Stromal cell of bone marrow (primary cell): ENCODE results near the gene WBP1.

Source experiments
- DNase-seq: peaks from one replicate; pipeline ENCODE4 v3.0.0-alpha.2; 2012; ENCODE audit warnings: low read depth

WBP1 gene

GRCh38 chr2:74502720-74503505, 44.7 kb downstream of the WBP1 start:
- DNase-seq, result peak; percentile 74

GRCh38 chr2:74503506-74504475, 45.6 kb downstream of the WBP1 start:
- no peak for DNase-seq

DNA sequence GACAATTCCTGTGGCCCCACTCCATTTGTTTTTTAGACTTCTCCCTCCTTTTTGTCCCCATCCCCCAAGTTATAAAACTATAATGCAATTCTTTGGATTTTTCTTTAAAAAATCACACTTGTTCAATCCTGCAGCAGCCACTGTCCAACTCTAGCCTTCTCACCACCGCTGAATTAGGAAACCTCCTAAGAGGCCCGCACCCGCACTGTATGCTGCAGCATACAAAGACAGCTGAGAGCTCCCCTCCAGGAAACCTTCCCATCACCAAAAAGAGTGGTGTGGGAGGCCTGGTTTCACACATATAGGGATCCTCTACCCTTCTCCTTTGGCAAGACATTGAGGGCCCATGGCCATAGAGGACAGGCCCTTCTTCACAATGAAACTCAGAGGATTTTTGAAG, 46.4 kb downstream of the WBP1 start:
- DNase-seq, result no peak

DNA sequence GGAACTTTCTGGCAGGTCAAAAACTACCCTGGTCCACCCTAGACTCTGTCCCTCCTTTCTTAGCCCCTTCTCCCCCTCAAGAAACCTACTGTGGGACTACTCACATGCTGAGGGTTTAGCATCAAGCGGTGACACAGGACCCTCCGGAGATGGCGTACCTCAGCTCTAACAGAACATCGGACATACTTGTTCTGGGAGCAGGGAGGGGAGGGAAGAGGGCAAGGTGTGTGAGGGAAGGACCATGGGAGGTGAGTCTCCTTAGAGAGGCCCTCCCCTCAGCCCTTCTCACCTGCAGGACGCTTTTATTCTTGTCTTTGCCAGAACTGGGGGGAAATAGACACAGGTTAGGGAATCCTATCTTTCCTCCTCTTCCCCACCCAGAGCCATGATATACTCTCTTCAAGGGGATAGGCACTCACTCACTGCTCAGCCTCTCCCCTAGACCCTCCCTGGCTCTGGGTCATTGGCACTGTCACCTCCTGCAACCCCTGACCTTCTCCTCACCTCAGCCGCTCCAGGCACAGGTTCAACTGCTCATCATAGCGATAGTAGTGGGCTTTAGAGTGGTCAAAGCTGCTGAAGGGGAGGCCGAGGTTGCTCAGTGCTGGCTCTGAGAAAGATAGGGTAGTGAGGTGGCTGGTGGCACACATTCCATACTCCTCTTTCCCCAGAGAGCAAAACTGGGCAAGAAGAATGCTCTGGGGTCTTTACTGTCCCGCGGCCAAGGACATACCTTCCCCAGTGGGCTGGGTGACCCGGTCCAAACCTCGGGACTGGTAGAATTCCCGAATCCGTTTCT, 47.4 kb downstream of the WBP1 start:
- no peak for DNase-seq

GRCh38 chr2:74507145-74507925, 49.1 kb downstream of the WBP1 start, which contains the start of gene PCGF1:
Gene PCGF1, minus strand, starts transcription at chr2:74507695. Its CDS starts 27 bp downstream, at chr2:74507668.
- peak; percentile 96 for DNase-seq

GRCh38 chr2:74507926-74508520, 49.8 kb downstream of the WBP1 start:
- no peak for DNase-seq

DNA sequence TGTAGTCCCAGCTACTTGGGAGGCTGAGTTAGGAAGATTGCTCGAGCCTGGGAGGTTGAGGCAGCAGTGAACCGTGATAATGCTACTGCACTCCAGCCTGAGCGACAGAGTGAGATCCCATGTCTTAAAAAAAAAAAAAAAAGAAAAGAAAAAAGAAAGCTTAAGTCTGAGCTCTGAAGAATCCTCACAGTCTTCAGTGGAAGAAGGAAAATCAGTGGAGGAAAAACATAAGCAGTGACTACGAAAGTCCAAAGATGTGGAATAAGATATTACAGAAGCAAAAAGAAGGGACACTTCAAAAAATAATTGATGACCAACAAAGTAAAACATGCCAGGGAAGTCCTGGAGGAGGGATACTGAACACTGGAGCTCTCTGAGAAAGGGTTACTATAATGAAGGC, 52.0 kb downstream of the WBP1 start:
- DNase-seq, result no peak
